NCI-H1930 (cell line): ENCODE results near the gene KYNU.
"Not testable (repeated sequence)": the region's sequence is repeated elsewhere in the genome, so short reads cannot be mapped to it uniquely, and the experiment has no call there.

Experiments
- DNase-seq, 2 experiments: peaks; one replicate each; lab custom pipeline; 2025; lab: John Stamatoyannopoulos, UW

The KYNU gene

DNA sequence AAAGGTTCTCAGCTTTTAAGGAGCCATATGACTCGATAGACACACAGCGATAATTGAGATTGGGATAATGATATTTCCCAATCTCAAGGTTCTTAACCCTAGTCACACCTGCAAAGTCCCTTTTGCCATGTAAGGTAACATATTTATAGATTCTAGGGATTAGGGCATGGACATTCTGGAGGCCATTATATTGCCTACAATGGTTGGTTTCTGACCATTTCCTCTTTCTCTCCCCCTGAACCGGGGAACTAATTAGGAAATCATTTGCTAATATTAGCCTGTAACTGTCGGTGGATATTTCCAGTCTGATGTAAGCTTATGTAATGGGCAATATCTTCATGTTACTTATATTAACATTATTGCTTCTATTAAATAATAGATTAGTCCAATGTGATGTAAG, 210.9 kb downstream of the KYNU start:
- no peak for DNase-seq

DNA sequence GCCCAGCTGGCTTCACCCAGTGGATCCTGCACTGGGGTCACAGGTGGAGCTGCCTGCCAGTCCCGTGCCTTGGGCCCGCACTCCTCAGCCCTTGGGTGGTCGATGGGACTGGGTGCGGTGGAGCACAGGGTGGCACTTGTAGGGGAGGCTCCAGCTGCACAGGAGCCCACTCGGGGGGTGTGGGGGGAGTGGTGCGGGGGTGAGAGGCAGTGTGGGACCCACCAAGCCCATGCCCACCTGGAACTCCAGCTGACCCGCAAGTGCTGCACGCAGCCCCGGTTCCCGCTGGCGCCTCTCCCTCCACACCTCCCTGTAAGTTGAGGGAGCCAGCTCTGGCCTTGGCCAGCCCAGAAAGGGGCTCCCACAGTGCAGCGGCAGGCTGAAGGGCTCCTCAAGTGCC, 212.1 kb downstream of the KYNU start:
- DNase-seq = not testable (repeated sequence)
